GM23248 (cell line): Measurements from ENCODE around the gene CACNA1E.

Experiments
- EZH2 ChIP-seq: fragments of 200-600 bp; sonication (generic); IDR thresholded peaks from 2 replicates; pipeline ENCODE4 v1.6.1; 2018; ENCODE audit warnings: antibody characterized with exemption, mild to moderate bottlenecking; ENCODE audit not compliant: insufficient read depth, poor library complexity, severe bottlenecking
- EZH2phosphoT487 ChIP-seq: fragments of 200-600 bp; sonication (generic); IDR thresholded peaks from 2 replicates; pipeline ENCODE4 v1.6.1; 2018; ENCODE audit warnings: antibody characterized with exemption, moderate library complexity, mild to moderate bottlenecking, low read depth; ENCODE audit not compliant: insufficient read depth

DNA sequence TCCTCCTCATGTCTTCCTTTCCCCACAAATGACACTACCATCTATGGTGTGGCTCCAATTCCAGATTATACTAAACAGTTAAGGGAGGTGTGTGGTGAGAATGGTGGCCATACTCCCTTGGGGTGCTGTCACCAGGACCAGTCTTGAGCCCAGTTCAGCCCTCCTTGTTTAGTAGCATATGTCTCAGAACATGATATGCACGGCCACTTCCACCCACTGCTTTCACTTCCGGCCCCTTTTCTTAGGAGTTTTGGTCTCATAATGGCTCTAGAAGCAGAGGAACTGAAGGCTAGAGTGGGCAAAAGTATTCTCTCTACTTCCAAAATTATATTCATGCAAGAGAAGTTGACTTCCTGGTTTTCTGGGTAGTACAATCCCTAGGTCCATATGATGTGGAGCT is 45.3 kb upstream of the CACNA1E start:
- TF ChIP-seq EZH2phosphoT487, result no peak
- no peak for TF ChIP-seq EZH2
